IPS DF 6.9 (cell line): ENCODE data around the gene DPP7.

ENCODE experiments used
- DNase-seq: peaks from one replicate; pipeline ENCODE4 v3.0.0-alpha.2; 2013; ENCODE audit warnings: low read depth, low spot score
- H3K27ac ChIP-seq: one replicate; pipeline ENCODE4 v1.5.1; 2013; ENCODE audit warnings: low read length, control low read depth
- H3K27me3 ChIP-seq: 2 replicates; pipeline ENCODE4 v1.6.1; 2013; ENCODE audit warnings: mild to moderate bottlenecking, low read length; ENCODE audit not compliant: control insufficient read depth, insufficient read depth
- H3K36me3 ChIP-seq: 2 replicates; pipeline ENCODE4 v1.6.1; 2013; ENCODE audit warnings: low read length; ENCODE audit not compliant: control insufficient read depth, insufficient read depth
- H3K4me1 ChIP-seq: 2 replicates; pipeline ENCODE4 v1.6.1; 2013; ENCODE audit warnings: low read length; ENCODE audit not compliant: control insufficient read depth, insufficient read depth
- H3K4me3 ChIP-seq: 2 replicates; pipeline ENCODE4 v1.5.1; 2013; ENCODE audit warnings: mild to moderate bottlenecking, low read length
- H3K9me3 ChIP-seq: 2 replicates; pipeline ENCODE4 v1.6.1; 2013; ENCODE audit warnings: low read length, inconsistent platforms; ENCODE audit not compliant: control insufficient read depth, insufficient read depth
- WGBS: extraction: QIAGEN DNeasy Blood & Tissue Kit; methylation state at CpG from one replicate; pipeline ENCODE4 v1.1.7; 2013; ENCODE audit warnings: mixed read lengths, missing lambda C conversion rate; ENCODE audit not compliant: insufficient read length, insufficient coverage; 5-methylcytosine and 5-hydroxymethylcytosine counted together

DPP7 gene

DNA sequence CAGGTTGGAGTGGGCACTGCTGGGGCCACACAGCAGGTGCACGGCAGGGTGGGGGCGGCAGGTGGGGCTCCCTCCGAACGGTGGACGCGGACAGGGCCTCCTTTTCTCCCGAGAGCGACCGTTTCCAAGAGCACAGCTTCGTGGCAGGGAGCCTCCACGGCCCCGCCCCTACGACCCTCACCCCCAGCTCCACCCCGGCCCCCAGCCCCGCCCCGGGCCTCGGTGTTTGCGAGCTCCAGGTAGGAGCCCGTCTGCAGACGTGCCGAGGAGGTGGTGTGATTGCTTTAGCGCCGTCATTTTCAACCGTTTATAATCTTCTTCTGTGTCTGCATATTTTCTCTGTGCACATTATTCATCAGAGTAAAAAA, 33.2 kb upstream of the DPP7 start:
- Histone ChIP-seq H3K4me3 (no peak overlapping the region), H3K27ac (no peak overlapping the region), H3K36me3 (no peaks in the 10 kb centered on the region), H3K27me3 (no peaks in the 10 kb centered on the region), H3K9me3 (no peaks in the 10 kb centered on the region), H3K4me1 (peaks cover 3% of the 10 kb centered on the region; the same call in 1 of the 2 replicates)
- DNase-seq: no peak
- no CpG with 5 or more reads among the region's 24 CpGs for WGBS

DNA sequence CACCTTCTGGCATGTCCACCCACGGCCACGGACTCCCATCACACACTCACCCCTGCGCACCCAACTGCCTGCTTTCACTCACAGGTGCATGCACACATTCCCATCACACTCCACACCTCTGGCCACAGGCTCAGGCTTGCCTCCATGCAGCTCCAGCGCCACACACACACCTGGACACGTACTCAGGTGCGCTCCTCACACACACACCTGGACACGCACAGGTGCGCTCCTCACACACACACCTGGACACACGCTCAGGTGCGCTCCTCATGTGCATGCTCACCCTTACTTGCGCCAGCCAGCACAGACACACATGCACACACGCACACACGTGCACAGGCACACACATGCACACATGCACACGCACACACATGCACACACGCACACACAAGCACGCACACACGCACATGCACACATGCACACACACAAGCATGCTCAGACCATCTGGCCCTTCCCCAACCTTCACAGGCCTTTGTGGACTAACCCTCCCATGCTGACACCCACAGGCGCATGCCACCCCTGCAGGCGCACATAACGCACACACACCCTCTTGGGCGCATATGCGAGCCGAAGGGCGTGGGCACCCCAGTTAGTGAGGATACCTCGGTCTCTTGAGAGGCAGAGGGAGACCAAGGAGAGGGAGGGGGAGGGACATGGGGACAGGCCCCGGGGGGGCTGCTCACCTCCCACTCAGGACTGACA, 32.7 kb upstream of the DPP7 start:
- Histone ChIP-seq H3K36me3 (no peaks in the 10 kb centered on the region), H3K27ac (no peak overlapping the region), H3K9me3 (no peaks in the 10 kb centered on the region), H3K4me3 (no peak overlapping the region), H3K27me3 (no peaks in the 10 kb centered on the region), H3K4me1 (peaks cover 3% of the 10 kb centered on the region; the same call in 1 of the 2 replicates)
- DNase-seq: no peak
- WGBS: no CpG with 5 or more reads among the region's 26 CpGs

DNA sequence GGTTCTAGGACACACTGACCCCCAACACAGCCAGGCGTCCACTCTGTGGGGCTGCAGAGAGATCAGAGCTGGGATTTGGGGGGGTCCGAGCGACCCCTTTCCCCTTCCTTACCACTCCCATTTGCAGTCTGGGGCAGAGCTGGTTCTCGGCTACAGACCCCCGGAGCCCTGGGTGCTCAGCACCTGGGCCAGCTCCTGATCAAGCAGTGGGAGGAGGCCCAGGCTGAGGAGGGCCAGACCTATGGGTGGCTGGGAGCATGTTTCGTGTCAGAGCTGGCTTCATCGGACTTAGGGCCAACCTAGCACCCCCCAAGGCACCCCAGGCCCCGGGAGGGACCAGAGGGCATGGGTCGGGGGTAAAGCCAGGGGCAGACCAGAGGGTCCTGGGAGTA, 32.0 kb upstream of the DPP7 start:
- Histone ChIP-seq H3K4me3 (no peak overlapping the region), H3K4me1 (peaks cover 3% of the 10 kb centered on the region; the same call in 1 of the 2 replicates), H3K36me3 (no peaks in the 10 kb centered on the region), H3K9me3 (no peaks in the 10 kb centered on the region), H3K27ac (no peak overlapping the region), H3K27me3 (no peaks in the 10 kb centered on the region)
- DNase-seq: no peak
- no CpG with 5 or more reads among the region's 9 CpGs for WGBS

DNA sequence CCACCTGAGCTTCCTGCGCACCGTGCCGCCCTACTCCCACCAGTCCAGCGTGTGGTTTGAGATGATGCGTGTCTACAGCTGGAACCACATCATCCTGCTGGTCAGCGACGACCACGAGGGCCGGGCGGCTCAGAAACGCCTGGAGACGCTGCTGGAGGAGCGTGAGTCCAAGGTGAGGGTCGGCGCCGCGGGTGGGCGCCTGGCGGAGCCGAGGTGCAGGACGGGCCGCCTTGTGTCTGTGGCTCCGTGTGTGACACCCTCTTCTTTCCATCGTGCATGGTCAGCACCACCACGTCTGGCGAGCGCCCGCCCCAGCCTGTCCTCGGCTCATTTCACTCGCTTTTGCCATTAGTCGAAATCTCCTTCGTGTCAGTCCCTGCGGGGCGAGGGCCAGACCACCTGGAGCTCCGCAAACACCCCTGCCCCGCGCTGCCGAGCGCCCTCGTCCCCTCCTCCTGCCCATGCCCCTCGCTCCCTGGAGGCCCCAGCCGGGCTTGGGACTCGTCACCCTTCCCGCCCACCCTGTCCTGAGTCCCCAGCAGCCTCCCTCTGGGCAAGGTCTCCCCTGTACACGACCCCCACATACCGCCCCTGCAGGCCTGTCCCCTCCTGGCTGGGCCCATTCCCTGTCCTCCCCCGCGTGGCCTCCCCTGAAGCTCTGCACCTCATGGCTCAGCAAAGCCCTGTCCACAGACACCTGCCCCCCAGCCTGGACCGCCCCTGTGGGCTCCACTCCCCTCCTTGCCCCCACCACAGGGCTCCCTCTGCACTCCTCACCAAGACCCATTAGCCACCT, 31.4 kb upstream of the DPP7 start:
- Histone ChIP-seq H3K36me3 (no peaks in the 10 kb centered on the region), H3K27ac (no peak overlapping the region), H3K9me3 (no peaks in the 10 kb centered on the region), H3K4me3 (no peak overlapping the region), H3K27me3 (no peaks in the 10 kb centered on the region; the same call in 1 of the 2 replicates), H3K4me1 (peaks cover 3% of the 10 kb centered on the region; the same call in 1 of the 2 replicates)
- WGBS: no CpG with 5 or more reads among the region's 49 CpGs
- no peak for DNase-seq

DNA sequence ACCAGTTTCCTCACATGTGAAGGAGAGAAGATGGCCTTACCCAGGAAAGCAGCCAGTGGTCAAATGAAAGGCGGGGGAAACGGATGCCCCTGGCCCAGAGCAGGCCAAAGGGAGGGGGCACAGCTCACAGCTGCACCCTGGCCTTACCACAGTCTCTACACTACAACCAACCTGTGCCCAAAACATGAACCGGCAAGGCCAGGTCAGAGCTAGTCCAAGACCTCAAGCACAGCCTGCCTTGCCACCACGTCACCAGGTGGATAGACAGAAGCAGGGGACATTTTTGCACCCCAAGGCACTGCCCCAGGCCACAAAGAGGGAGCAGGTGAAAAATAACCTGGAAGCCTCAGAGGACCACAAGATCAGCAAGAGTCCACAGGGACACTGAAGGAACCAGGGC, 28.9 kb upstream of the DPP7 start:
- H3K27ac ChIP-seq: no peak overlapping the region
- H3K4me1 ChIP-seq: peaks cover 7% of the 10 kb centered on the region
- H3K9me3 ChIP-seq: no peaks in the 10 kb centered on the region
- no peak overlapping the region for H3K4me3 ChIP-seq
- no peaks in the 10 kb centered on the region for H3K36me3 ChIP-seq
- no peak for DNase-seq
- no CpG with 5 or more reads among the region's 4 CpGs for WGBS
- H3K27me3 ChIP-seq: peaks cover 18% of the 10 kb centered on the region

DNA sequence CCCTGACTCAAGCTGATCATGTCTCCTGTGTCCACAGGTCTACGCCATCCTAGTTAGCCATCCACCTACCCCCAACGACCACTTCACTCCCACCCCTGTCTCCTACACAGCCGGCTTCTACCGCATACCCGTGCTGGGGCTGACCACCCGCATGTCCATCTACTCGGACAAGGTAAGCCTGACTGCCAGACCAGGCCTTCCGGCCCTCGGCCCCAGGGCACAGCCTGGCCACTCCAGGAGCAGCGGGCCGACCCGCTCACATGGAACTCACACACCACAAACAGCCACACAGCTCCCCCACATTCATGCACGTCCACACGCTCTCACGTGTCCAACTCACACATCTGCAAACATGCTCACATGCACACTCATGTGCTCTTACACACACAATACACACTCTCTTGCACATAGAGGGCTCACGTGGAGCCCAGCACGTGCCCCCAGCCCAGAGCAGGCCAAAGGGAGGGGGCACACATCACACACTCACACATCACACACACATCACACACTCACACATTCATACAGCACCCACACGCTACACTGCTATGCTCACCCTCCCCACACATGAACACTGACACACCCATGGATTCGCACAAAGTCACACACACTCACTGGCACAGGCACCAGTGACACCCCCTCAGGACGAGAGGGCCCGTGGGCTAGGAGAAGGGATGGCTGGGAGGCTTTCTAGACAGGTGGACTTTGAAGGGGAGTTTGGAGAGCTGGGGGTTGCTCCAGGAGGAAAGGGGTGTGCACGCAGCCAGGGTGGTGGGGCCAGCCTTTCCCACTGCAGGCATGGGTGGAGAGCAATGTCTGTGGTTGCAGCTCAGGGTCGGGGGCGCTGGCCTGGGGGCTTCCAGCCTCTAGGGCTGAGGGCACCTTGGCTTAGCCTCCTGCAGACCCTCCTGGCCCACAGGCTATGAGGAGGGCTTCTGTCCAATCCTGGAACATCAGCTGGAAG, 27.7 kb upstream of the DPP7 start:
- Histone ChIP-seq H3K9me3 (no peaks in the 10 kb centered on the region), H3K27me3 (peaks cover 22% of the 10 kb centered on the region), H3K36me3 (no peaks in the 10 kb centered on the region), H3K4me3 (no peak overlapping the region), H3K27ac (no peak overlapping the region), H3K4me1 (peaks cover 6% of the 10 kb centered on the region)
- WGBS: no CpG with 5 or more reads among the region's 24 CpGs
- DNase-seq: no peak

DNA sequence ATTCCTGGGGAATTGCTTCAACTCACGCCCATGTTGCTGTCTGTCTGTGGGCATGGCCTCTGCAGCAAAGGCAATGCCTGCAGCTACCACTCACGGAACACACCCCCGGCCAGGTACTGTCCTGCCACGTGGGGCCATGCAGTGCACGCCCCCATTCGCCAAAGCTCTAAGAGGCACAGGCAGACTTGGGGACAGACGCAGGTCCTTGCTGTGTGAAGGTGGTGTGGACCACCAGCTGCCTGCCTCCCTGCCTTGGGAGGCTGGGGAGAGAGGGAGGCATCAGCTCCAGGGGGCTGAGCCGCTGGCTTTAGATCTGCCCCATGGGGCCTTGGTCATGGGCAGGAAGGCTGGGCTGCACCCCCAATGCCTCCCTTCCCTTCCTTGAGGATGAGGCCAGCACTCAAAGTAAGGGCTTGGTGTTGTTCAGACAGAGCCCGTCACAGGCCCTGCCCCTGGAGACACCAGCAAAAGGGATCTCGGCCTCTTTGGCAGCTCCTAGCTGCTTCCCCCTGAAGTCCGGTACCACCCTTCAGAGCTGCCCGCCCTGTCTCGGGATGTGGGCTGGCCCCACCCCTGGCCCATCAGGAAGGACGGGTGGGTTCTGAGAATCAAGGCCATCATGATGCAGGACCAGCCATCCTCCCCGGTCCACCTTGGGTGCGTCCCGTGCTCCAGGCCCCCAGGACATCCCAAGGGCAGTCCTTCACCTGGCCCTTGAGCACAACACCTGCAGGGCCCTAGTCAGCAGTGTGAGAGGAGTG, 26.7 kb upstream of the DPP7 start:
- Histone ChIP-seq H3K36me3 (no peaks in the 10 kb centered on the region), H3K4me1 (peaks cover 5% of the 10 kb centered on the region; the same call in 1 of the 2 replicates), H3K9me3 (no peaks in the 10 kb centered on the region), H3K27ac (no peak overlapping the region), H3K4me3 (no peak overlapping the region), H3K27me3 (peaks cover 24% of the 10 kb centered on the region)
- no CpG with 5 or more reads among the region's 17 CpGs for WGBS
- no peak for DNase-seq

DNA sequence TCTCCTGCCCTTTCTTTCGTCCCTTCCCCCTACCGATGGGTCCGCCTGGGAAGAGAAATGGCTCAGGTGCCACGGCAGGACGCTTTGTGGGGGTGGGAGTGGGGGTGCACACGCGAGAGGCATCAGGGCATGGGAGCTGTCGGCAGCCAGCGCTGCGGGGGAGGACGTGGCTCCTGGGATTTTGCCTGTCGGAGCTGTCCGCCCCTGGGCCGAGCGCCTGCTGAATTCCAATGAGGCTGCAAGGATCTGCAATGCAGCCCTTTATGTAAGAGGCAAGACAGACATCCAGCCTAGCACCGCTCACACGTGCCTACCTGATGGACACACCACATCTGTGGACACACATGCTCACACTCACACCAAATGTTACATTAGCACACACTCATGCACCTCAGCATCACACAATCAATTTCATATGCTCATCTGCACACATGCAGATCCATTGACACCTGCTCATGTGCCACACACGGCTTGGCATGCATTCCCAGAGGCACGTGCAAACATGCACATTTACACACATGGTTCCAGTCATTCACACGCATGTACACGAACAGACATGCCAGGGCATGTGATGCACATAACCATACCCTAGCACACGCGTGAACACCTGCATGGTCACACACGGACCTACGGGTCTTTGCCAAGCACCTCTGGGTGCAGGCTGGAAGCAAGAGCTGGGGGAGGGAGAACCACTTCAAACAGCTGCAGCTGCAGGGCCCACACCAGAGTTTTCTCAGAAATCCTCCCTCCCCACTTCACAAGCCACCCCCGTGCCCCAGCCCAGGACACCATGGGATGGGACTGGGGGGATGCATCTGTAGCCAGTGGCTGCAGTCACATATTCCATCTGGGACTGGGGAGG, 25.8 kb upstream of the DPP7 start:
- H3K27me3 ChIP-seq: peaks cover 26% of the 10 kb centered on the region
- no CpG with 5 or more reads among the region's 26 CpGs for WGBS

DNA sequence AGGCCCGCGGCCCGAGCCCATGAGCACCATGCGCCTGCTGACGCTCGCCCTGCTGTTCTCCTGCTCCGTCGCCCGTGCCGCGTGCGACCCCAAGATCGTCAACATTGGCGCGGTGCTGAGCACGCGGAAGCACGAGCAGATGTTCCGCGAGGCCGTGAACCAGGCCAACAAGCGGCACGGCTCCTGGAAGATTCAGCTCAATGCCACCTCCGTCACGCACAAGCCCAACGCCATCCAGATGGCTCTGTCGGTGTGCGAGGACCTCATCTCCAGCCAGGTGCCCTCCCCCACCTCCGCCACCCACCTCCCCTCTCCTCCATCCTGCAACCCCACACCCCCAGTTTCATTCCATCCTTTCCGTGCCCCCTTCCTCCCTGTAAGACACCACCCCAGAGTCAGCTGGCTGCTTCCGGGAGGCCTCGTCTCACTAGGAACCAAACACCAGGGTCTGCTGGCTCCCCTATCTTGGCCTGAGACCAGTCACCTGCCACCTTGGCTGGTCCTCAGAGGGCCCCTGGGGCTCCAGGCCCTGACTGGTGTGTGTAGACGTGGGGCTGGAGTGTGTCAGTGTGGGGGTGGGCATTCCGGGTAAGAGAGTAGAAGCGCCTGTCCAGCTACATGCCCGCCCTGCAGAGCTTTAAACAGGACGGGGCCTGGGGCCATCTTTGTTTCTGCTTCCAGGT, 25.1 kb upstream of the DPP7 start:
- Histone ChIP-seq H3K27me3 (peaks cover 26% of the 10 kb centered on the region), H3K4me1 (peaks cover 5% of the 10 kb centered on the region; the same call in 1 of the 2 replicates), H3K9me3 (no peaks in the 10 kb centered on the region), H3K4me3 (no peak overlapping the region), H3K27ac (no peak overlapping the region), H3K36me3 (no peaks in the 10 kb centered on the region)
- no CpG with 5 or more reads among the region's 37 CpGs for whole genome bisulfite sequencing
- no peak for DNase-seq

More for the DNA sequence above, 25.8 kb upstream of the DPP7 start:
- Histone ChIP-seq H3K4me1 (peaks cover 5% of the 10 kb centered on the region; the same call in 1 of the 2 replicates), H3K27ac (no peak overlapping the region), H3K9me3 (no peaks in the 10 kb centered on the region), H3K4me3 (no peak overlapping the region), H3K36me3 (no peaks in the 10 kb centered on the region)
- DNase-seq: no peak
